ENCODE data around the gene SMG5.

DNA sequence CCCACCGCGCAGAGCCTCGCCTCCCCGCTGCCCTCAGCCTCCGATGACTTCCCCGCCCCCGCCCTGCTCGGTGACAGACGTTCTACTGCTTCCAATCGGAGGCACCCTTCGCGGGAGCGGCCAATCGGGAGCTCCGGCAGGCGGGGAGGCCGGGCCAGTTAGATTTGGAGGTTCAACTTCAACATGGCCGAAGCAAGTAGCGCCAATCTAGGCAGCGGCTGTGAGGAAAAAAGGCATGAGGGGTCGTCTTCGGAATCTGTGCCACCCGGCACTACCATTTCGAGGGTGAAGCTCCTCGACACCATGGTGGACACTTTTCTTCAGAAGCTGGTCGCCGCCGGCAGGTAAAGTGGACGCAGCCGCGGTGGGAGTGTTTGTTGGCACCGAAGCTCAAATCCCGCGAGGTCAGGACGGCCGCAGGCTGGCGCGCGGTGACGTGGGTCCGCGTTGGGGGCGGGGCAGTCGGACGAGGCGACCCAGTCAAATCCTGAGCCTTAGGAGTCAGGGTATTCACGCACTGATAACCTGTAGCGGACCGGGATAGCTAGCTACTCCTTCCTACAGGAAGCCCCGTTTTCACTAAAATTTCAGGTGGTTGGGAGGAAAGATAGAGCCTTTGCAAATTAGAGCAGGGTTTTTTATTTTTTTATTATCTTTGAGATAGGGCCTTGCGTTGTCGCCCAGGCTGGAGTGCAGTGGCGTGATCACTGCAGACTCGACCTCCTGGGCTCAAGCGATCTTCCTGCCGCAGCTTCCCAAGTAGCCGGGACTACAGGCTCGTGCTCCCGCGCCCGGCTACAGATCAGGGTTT, 69.6 kb downstream of the SMG5 start, which contains the start of gene PMF1:
- TF ChIP-seq, protein P1, sequence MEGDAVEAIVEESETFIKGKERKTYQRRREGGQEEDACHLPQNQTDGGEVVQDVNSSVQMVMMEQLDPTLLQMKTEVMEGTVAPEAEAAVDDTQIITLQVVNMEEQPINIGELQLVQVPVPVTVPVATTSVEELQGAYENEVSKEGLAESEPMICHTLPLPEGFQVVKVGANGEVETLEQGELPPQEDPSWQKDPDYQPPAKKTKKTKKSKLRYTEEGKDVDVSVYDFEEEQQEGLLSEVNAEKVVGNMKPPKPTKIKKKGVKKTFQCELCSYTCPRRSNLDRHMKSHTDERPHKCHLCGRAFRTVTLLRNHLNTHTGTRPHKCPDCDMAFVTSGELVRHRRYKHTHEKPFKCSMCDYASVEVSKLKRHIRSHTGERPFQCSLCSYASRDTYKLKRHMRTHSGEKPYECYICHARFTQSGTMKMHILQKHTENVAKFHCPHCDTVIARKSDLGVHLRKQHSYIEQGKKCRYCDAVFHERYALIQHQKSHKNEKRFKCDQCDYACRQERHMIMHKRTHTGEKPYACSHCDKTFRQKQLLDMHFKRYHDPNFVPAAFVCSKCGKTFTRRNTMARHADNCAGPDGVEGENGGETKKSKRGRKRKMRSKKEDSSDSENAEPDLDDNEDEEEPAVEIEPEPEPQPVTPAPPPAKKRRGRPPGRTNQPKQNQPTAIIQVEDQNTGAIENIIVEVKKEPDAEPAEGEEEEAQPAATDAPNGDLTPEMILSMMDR (IDR thresholded peaks at IDR 0.05), result no peak
- TF ChIP-seq POLR2A (IDR thresholded peaks at IDR 0.05), result peak in 1 of 2 donors; percentile 79

Data from thyroid gland (tissue), 4 donors.